KOPT-K1 (cell line): ENCODE results near the gene DAPK2.

Source experiments
- H3K27ac ChIP-seq: fragments of 200-600 bp; sonication (generic); 2 replicates; pipeline ENCODE4 v1.5.1; 2016; ENCODE audit warnings: antibody characterized with exemption, mild to moderate bottlenecking, low read depth, low read length; ENCODE audit not compliant: poor library complexity, severe bottlenecking
- H3K36me3 ChIP-seq: fragments of 200-600 bp; sonication (generic); 2 replicates; pipeline ENCODE4 v1.5.1; 2017; ENCODE audit warnings: antibody characterized with exemption, mild to moderate bottlenecking, low read length, moderate library complexity; ENCODE audit not compliant: insufficient read depth
- H3K9me3 ChIP-seq: fragments of 200-600 bp; sonication (generic); 2 replicates; pipeline ENCODE4 v1.5.1; 2017; ENCODE audit warnings: antibody characterized with exemption, low read length, mild to moderate bottlenecking; ENCODE audit not compliant: insufficient read depth, poor library complexity, severe bottlenecking

The DAPK2 gene

GRCh38 chr15:63984331-63984730 is 62.0 kb downstream of the DAPK2 start:
- no peaks in the 10 kb centered on the region for H3K9me3 ChIP-seq
- H3K36me3 ChIP-seq: no peaks in the 10 kb centered on the region
- H3K27ac ChIP-seq: no peak overlapping the region

GRCh38 chr15:63983061-63983711 is 63.1 kb downstream of the DAPK2 start:
- H3K9me3 ChIP-seq: no peaks in the 10 kb centered on the region
- H3K36me3 ChIP-seq: no peaks in the 10 kb centered on the region
- no peak overlapping the region for H3K27ac ChIP-seq

GRCh38 chr15:63982381-63982854 is 63.9 kb downstream of the DAPK2 start:
- no peaks in the 10 kb centered on the region for H3K36me3 ChIP-seq
- no peak overlapping the region for H3K27ac ChIP-seq
- no peaks in the 10 kb centered on the region for H3K9me3 ChIP-seq

GRCh38 chr15:63981596-63982320 is 64.5 kb downstream of the DAPK2 start:
- H3K27ac ChIP-seq: no peak overlapping the region

GRCh38 chr15:63979262-63979793 is 67.0 kb downstream of the DAPK2 start:
- no peaks in the 10 kb centered on the region for H3K36me3 ChIP-seq
- H3K9me3 ChIP-seq: no peaks in the 10 kb centered on the region
- H3K27ac ChIP-seq: no peak overlapping the region

More at GRCh38 chr15:63981596-63982320, 64.5 kb downstream of the DAPK2 start:
- Histone ChIP-seq H3K9me3 (no peaks in the 10 kb centered on the region), H3K36me3 (no peaks in the 10 kb centered on the region)

- H3K36me3 ChIP-seq: no peaks in the 10 kb centered on the region
- H3K9me3 ChIP-seq: no peaks in the 10 kb centered on the region
- H3K27ac ChIP-seq: no peak overlapping the region
These were observed 67.6 kb downstream of the DAPK2 start for GRCh38 chr15:63978511-63979261.

- Histone ChIP-seq H3K9me3 (no peaks in the 10 kb centered on the region), H3K27ac (no peak overlapping the region), H3K36me3 (no peaks in the 10 kb centered on the region)
These were observed 69.2 kb downstream of the DAPK2 start for GRCh38 chr15:63977119-63977518.

GRCh38 chr15:63974021-63974420 is 72.3 kb downstream of the DAPK2 start:
- H3K9me3 ChIP-seq: no peaks in the 10 kb centered on the region
- H3K27ac ChIP-seq: no peak overlapping the region
- no peaks in the 10 kb centered on the region for H3K36me3 ChIP-seq

GRCh38 chr15:63973212-63974009 is 72.9 kb downstream of the DAPK2 start:
- Histone ChIP-seq H3K9me3 (no peaks in the 10 kb centered on the region), H3K27ac (no peak overlapping the region), H3K36me3 (no peaks in the 10 kb centered on the region)

GRCh38 chr15:63972801-63973200 is 73.5 kb downstream of the DAPK2 start:
- Histone ChIP-seq H3K36me3 (no peaks in the 10 kb centered on the region), H3K9me3 (no peaks in the 10 kb centered on the region), H3K27ac (no peak overlapping the region)

GRCh38 chr15:63971904-63972303 is 74.4 kb downstream of the DAPK2 start:
- no peaks in the 10 kb centered on the region for H3K36me3 ChIP-seq
- H3K27ac ChIP-seq: no peak overlapping the region
- no peaks in the 10 kb centered on the region for H3K9me3 ChIP-seq

- Histone ChIP-seq H3K9me3 (no peaks in the 10 kb centered on the region), H3K27ac (no peak overlapping the region), H3K36me3 (no peaks in the 10 kb centered on the region)
These were observed 74.9 kb downstream of the DAPK2 start for GRCh38 chr15:63971427-63971805.

GRCh38 chr15:63970621-63971426 is 75.5 kb downstream of the DAPK2 start:
- H3K36me3 ChIP-seq: no peaks in the 10 kb centered on the region
- no peak overlapping the region for H3K27ac ChIP-seq
- H3K9me3 ChIP-seq: no peaks in the 10 kb centered on the region
